ENCODE data around the gene BEAN1.

- TF ChIP-seq EZH2 (IDR thresholded peaks at IDR 0.05; ENCODE audit: insufficient read depth, low read length) (no peak), CTCF (IDR thresholded peaks at IDR 0.05; ENCODE audit: insufficient read depth, low read depth, low read length) (no peak)
Observed at GRCh38 chr16:66503612-66504011, 76.5 kb downstream of the BEAN1 start.

Measured in astrocyte (in vitro differentiated cells and primary cell).